Adrenal gland (tissue), 12 donors: ENCODE results near the gene PTRHD1. TPM values are rescaled to one million over a fixed set of nuclear protein-coding genes. Genes with fewer than 3 reads are reported as not detected.

Source experiments
- DNase-seq, 7 donors: peaks; one replicate each; pipeline ENCODE4 v3.0.0-alpha.2; 2019 to 2020
- H3K27ac ChIP-seq, 5 donors: fragments of 200-600 bp; sonication (generic) in 4 of 5; 1 replicate in 3 of 5; 2 replicates in 2 of 5; pipeline versions ENCODE4 v1.5.1 to v1.8.0; 2016 to 2020; ENCODE audit warnings: mild to moderate bottlenecking in 1 of 5
- H3K27me3 ChIP-seq: fragments of 200-600 bp; 2 replicates; pipeline ENCODE4 v1.8.0; 2021
- H3K36me3 ChIP-seq, 2 donors: fragments of 200-600 bp; replicated peaks in 1 of 2; 1 replicate in 1 of 2; 2 replicates in 1 of 2; pipeline versions ENCODE4 v1.5.1 to v1.8.0; 2018 to 2022
- H3K4me1 ChIP-seq, 2 donors: fragments of 200-600 bp; replicated peaks in 1 of 2; 1 replicate in 1 of 2; 2 replicates in 1 of 2; pipeline versions ENCODE4 v1.5.1 to v1.8.0; 2018 to 2021
- H3K4me3 ChIP-seq, 4 donors: fragments of 200-600 bp; sonication (generic) in 3 of 4; one replicate each; pipeline ENCODE4 v1.5.1; 2016 to 2018
- H3K9me3 ChIP-seq, 3 donors: fragments of 200-600 bp; sonication (generic) in 1 of 3; replicated peaks in 1 of 3; 1 replicate in 2 of 3; 2 replicates in 1 of 3; pipeline versions ENCODE4 v1.5.1 to v1.8.0; 2016 to 2021
- CTCF ChIP-seq, 6 experiments: fragments of 450-650 bp in 4 of 6; fragments of 200-600 bp in 2 of 6; sonication (generic) in 1 of 6; IDR thresholded peaks; 1 replicate in 5 of 6; 2 replicates in 1 of 6; pipeline versions ENCODE4 v1.5.1 to v1.8.0; 2016 to 2021; ENCODE audit warnings: antibody characterized with exemption in 6 of 6, mild to moderate bottlenecking in 2 of 6, moderate library complexity in 1 of 6
- POLR2A ChIP-seq, 2 donors: fragments of 450-650 bp; IDR thresholded peaks; one replicate each; pipeline ENCODE4 v1.6.1; 2017; ENCODE audit warnings: antibody characterized with exemption in 2 of 2, mild to moderate bottlenecking in 2 of 2, moderate library complexity in 1 of 2
- WGBS, 4 donors: extraction: QIAGEN DNeasy Blood & Tissue Kit in 2 of 4; methylation state at CpG; one replicate each; pipeline versions ENCODE4 v1.1.5 to v1.1.7; 2013 to 2017; 5-methylcytosine and 5-hydroxymethylcytosine counted together
- intact Hi-C, 2 donors: fragments of 100-400 bp; cut with DNase I; formaldehyde crosslinking; loops; one replicate each; pipeline versions ENCODE4 v1.14.1 to v1.15.0; 2022 to 2023
- polyA plus RNA-seq, 3 donors: library from polyadenylated mRNA; stranded (reverse); fragments of 200-250 nt in 2 of 3; fragments of 350-450 nt in 1 of 3; fragmentation: Illumina TruSeq in 1 of 3; extraction: RNeasy Lipid Tissue Mini Kit (QIAGEN cat#74804) in 1 of 3; gene quantifications; one replicate each; pipeline ENCODE4 v1.2.3, GENCODE V29; 2013 to 2014
- total RNA-seq, 9 donors: library from RNA; depleted of rRNA in 4 of 9; stranded (reverse); fragments of >200 nt in 4 of 9; fragments of 120-200 nt in 1 of 9; fragmentation: NEBNext Ultra II Directional in 1 of 9; extraction: Animal tissue kit (Norgen Biotek cat#: 25700) in 1 of 9; gene quantifications; one replicate each; pipeline versions ENCODE4 v1.1.0 to v1.2.4, GENCODE V29; 2013 to 2023
- donor health status: healthy with polysubstance abuse.
- donor health status: Bipolar disorder and iron deficiency.
- donor health status: DM: yes; HTN: yes; CAD: no.
- donor health status: DM: no; HTN: no; CAD: no.
- donor health status: DM: no; HTN: no; CAD: no.
- donor health status: DM: yes; HTN: yes; CAD: no.

The PTRHD1 gene
- total and polyA plus RNA-seq, 12 donors, result 18.6 to 87.3 (median 53.3) TPM

- no peak overlapping the region for H3K27ac ChIP-seq
- H3K36me3 ChIP-seq, result no peaks in the 10 kb centered on the region
- DNase-seq, result peak in 1 of 7 donors; percentile 7
- TF ChIP-seq POLR2A (IDR thresholded peaks at IDR 0.05) (no peak), CTCF (IDR thresholded peaks at IDR 0.05) (no peak)
- intact Hi-C loops, result no loop called here
- H3K4me3 ChIP-seq, result no peak overlapping the region
- peaks cover 0 to 8% of the 10 kb centered on the region in 2 donors for H3K4me1 ChIP-seq
- H3K27me3 ChIP-seq, result no peaks in the 10 kb centered on the region
- WGBS, 4 donors, result 73 to 88% (median 82%) methylated on average over 7 to 18 of the region's 18 CpGs
- H3K9me3 ChIP-seq, result no peaks in the 10 kb centered on the region
These were observed 38.3 kb upstream of the PTRHD1 start for GRCh38 chr2:24831221-24832072.

GRCh38 chr2:24830786-24831185, 37.6 kb upstream of the PTRHD1 start:
- Histone ChIP-seq H3K9me3 (no peaks in the 10 kb centered on the region), H3K4me1 (peaks cover 0 to 8% of the 10 kb centered on the region in 2 donors), H3K36me3 (no peaks in the 10 kb centered on the region), H3K27me3 (no peaks in the 10 kb centered on the region), H3K27ac (no peak overlapping the region), H3K4me3 (no peak overlapping the region)
- DNase-seq, result peak in 1 of 7 donors; percentile 9
- TF ChIP-seq POLR2A (IDR thresholded peaks at IDR 0.05) (no peak), CTCF (IDR thresholded peaks at IDR 0.05) (no peak)
- intact Hi-C loops, result no loop called here
- WGBS, 4 donors, result 87 to 95% (median 94%) methylated on average over 5 to 12 of the region's 12 CpGs

- H3K9me3 ChIP-seq, result no peaks in the 10 kb centered on the region
- TF ChIP-seq CTCF (IDR thresholded peaks at IDR 0.05), result peak in 1 of 6 experiments; percentile 7
- no peak for TF ChIP-seq POLR2A (IDR thresholded peaks at IDR 0.05)
- H3K27me3 ChIP-seq, result no peaks in the 10 kb centered on the region
- no peak overlapping the region for H3K27ac ChIP-seq
- H3K4me3 ChIP-seq, result no peak overlapping the region
- intact Hi-C loops, result no loop called here
- peaks cover 0 to 8% of the 10 kb centered on the region in 2 donors for H3K4me1 ChIP-seq
- no peaks in the 10 kb centered on the region for H3K36me3 ChIP-seq
- 86 to 92% (median 88%) methylated on average over 4 to 5 of the region's 5 CpGs for WGBS, 4 donors
- DNase-seq, result peak in 1 of 7 donors; percentile 9
These were observed 37.2 kb upstream of the PTRHD1 start for GRCh38 chr2:24830351-24830750.

- H3K36me3 ChIP-seq, result no peaks in the 10 kb centered on the region
- H3K4me3 ChIP-seq, result no peak overlapping the region
- no peak for DNase-seq
- H3K27me3 ChIP-seq, result no peaks in the 10 kb centered on the region
- intact Hi-C loops, result loop anchor here in 1 of 2 donors (5.0 kb wide), 1 partner anchor 416 kb away; no protein-coding TSS in a partner anchor
- no peak overlapping the region for H3K27ac ChIP-seq
- H3K9me3 ChIP-seq, result no peaks in the 10 kb centered on the region
- TF ChIP-seq CTCF (IDR thresholded peaks at IDR 0.05) (no peak), POLR2A (IDR thresholded peaks at IDR 0.05) (no peak)
- WGBS, 4 donors, result 74 to 81% (median 79%) methylated on average over 15 to 17 of the region's 17 CpGs
- H3K4me1 ChIP-seq, result peaks cover 0 to 8% of the 10 kb centered on the region in 2 donors
These were observed 35.2 kb upstream of the PTRHD1 start for GRCh38 chr2:24828238-24828996.
